Superior temporal gyrus (tissue), 1 donor: Measurements from ENCODE around the gene XPNPEP1.

ENCODE experiments used
- DNase-seq: peaks from one replicate; pipeline ENCODE4 v3.0.0-alpha.2; 2016; ENCODE audit errors: extremely low spot score

The XPNPEP1 gene

GRCh38 chr10:109893386-109893785 is 29.9 kb downstream of the XPNPEP1 start:
- DNase-seq: no peak

- no peak for DNase-seq
Observed at GRCh38 chr10:109892931-109893330, 30.4 kb downstream of the XPNPEP1 start.

- DNase-seq: no peak
Observed at GRCh38 chr10:109892117-109892516, 31.2 kb downstream of the XPNPEP1 start.

- DNase-seq: no peak
Observed at GRCh38 chr10:109891105-109891504, 32.2 kb downstream of the XPNPEP1 start.

GRCh38 chr10:109889867-109890266 is 33.4 kb downstream of the XPNPEP1 start:
- DNase-seq: no peak

GRCh38 chr10:109887776-109888175 is 35.5 kb downstream of the XPNPEP1 start:
- DNase-seq: no peak

- no peak for DNase-seq
Observed at GRCh38 chr10:109887243-109887642, 36.1 kb downstream of the XPNPEP1 start.

GRCh38 chr10:109886781-109887140 is 36.5 kb downstream of the XPNPEP1 start:
- DNase-seq: no peak

- DNase-seq: no peak
Observed at GRCh38 chr10:109886037-109886780, 37.1 kb downstream of the XPNPEP1 start.

GRCh38 chr10:109883859-109884771 is 39.2 kb downstream of the XPNPEP1 start:
- peak; percentile 96 for DNase-seq

- DNase-seq: no peak
Observed at GRCh38 chr10:109882251-109883057, 40.9 kb downstream of the XPNPEP1 start.

GRCh38 chr10:109881769-109882057 is 41.6 kb downstream of the XPNPEP1 start:
- DNase-seq: no peak

- no peak for DNase-seq
Observed at GRCh38 chr10:109880886-109881768, 42.2 kb downstream of the XPNPEP1 start.

- no peak for DNase-seq
Observed at GRCh38 chr10:109877546-109877945, 45.8 kb downstream of the XPNPEP1 start.

GRCh38 chr10:109875828-109876821 is 47.2 kb downstream of the XPNPEP1 start:
- DNase-seq: peak; percentile 51

- no peak for DNase-seq
Observed at GRCh38 chr10:109875151-109875568, 48.2 kb downstream of the XPNPEP1 start.

- no peak for DNase-seq
Observed at GRCh38 chr10:109871476-109871875, 51.8 kb downstream of the XPNPEP1 start.

GRCh38 chr10:109866995-109867635 is 56.2 kb downstream of the XPNPEP1 start:
- no peak for DNase-seq

- DNase-seq: peak; percentile 55
Observed at GRCh38 chr10:109866168-109866994, 56.9 kb downstream of the XPNPEP1 start.
